Activated T-helper 1 cell treated with Interleukin-2 at 50 U/mL for 16 hours (primary cell): ENCODE measurements around the gene EMID1.

Experiments used
- DNase-seq: peaks from one replicate; pipeline ENCODE4 v3.0.0-alpha.2; 2020; ENCODE audit warnings: low read depth

Gene EMID1

GRCh38 chr22:29205594-29206371 is at the start of gene EMID1:
TSS of gene EMID1 (plus strand) at chr22:29205896. CDS start at chr22:29206039, 143 bp downstream.
- no peak for DNase-seq

DNA sequence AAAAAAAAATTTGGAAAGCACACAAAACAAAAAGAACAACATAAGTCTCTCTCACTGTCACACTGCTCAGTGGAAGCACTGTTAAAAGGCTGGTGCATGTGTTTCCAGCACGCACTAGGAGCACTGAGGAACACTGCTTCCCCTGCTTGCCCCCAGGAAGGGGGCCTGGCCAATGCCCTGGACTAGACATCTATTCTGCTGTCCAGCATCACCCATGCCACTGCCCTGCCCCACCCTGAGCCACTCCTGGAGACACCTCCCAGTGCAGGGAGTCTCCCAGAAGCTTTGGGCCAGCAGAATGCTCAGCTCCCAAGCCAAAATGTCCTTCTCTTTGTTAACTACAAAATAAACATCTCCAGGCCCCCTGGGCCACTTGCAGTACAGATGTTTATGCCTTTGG is 49.7 kb upstream of the EMID1 start:
- DNase-seq, result no peak

- DNase-seq, result no peak
These were observed 49.2 kb upstream of the EMID1 start for GRCh38 chr22:29156507-29156906.

DNA sequence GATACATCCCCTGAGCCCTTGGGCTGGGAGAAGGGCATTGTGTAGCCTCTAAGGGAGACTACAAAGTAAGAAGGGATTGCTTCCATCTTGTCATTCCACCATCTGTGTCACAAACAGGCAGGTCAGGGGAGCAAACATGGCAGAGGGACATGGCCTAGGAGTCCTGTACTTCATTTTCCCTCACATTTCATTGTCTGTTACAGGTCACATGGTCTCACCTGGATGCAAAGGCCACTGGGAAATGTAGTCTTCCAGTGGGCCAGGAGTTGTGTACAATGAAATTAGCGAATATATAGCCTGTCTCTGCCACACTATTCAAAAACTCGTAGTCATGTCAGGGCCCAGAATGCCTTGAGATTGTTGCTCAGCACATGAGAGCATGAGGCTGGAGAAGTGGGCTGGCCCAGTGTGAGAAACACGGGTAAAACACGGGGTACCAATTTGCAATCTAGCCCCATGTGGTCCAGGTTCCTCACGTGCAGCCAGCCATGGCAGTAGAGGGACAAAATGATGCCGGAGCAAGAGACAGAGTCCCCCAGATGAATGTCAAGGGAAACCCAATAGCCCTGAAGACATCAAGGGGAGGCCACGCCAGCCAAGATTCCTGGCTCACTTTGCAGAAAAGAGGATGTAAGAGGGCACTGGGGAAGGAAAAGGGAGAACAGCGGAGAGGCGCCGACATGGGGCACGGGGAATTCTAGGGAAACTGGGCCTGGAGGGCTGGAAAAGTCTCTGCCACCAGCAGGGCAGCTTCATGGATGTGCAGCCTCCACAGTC is 47.7 kb upstream of the EMID1 start:
- no peak for DNase-seq

DNA sequence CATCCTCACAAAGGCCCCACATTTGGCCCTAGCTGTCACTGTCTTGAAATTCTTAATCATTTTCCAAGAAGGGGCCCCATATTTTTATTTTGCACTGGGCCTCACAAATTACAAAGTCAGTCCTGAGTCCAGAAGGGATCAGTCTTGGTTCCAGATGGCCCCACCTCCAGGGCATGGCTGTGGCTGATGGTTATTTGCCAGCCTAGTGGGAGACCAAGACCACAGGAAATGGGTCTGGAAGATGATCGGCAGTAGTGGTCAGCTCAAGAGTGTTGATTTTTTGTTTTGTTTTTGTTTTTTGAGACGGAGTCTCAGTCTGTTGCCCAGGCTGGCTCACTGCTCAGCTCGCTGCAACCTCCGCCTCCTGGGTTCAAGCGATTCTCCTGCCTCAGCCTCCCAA is 47.1 kb upstream of the EMID1 start:
- no peak for DNase-seq

- DNase-seq, result no peak
These were observed 41.9 kb upstream of the EMID1 start for GRCh38 chr22:29163808-29164207.

DNA sequence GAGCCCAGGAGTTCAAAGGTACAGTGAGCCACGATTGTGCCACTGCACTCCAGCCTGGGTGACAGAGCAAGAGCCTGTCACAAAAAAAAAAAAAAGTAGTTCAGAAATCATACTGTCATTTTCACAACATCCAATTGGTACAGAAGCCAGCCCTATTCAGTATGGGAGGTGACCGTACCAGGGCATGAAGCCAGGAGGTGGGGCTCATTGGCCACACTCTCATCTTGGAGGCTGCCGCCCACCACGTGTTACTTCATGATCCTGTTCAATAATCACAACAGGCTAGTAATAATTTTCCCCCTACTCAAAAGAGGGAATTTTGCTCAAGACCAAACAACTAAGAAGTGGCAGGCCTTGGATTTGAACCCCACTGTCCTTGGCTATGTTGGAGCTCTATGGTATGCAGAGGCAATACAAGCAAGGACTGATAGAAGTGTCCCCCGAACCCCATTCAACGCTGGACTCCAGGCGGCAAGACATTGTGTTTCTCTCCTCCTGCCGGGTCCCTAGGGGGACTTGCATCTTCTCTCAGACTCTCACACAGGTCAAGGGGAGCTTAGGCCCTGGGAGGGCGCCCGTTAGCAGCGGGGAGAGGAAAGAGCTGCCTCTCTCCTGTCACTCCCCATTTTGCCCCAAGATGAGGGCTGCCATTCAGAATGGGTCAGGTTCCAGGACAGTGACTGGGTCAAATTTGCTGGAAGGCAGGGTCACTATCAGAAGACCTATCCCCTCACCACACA is 40.2 kb upstream of the EMID1 start:
- DNase-seq, result no peak

DNA sequence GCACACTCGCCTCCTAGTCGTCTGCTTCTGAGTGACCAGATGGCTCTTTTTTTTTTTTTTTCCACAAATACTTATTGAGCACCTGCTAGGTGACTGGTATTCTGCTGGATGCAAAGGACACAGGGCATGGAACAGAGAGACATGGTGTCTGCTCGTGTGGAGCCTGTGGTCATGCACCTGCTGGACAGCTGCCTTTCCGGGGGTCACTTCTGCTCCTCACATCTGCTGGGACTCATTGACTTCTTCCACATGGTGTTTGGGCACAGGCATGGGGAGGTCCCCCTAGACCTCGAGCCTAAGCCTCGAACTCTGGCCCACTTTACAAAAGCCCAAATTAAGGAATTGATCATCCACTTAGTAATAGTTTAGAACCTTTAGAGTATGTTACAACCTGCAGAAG is 39.5 kb upstream of the EMID1 start:
- no peak for DNase-seq

DNA sequence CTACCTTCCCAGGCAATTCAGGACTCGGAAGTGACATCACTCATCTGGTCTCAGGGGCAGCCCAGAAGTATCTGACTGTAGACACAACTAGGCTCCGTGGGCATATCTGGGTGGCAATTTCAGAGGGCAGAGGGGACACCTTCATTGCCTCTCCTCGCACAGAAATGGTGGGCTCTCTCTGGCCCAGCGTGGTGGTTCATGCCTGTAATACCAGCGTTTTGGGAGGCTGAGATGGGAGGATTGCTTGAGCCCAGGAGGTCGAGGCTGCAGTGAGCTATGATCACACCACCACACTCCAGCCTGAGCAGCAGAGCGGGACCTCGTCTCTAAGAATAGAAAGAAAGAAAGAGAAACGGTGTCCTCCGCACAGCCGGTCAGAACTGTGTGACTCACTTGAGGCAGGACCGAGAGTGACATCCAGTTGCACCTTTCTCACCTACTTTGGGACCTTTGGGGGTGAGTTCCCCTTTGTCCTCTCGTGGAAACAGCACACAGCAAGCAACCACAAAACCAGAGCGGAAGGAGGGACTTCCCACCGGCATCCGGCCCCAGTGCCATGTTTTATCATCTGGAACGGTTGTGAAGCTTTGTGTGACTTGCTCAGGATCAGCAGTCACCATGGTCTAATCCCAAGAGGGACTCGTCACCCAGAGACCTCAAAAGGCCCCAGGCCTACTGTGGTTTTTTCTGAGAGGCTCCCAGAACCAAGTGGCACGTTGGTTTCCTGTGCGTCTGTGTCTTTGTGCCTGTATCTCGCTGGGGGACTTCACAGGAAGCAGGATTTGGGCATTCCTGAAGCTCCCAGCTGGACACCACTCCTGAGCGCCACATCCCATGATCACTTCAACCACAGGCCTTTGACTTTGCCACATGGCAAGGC is 38.4 kb upstream of the EMID1 start:
- no peak for DNase-seq

DNA sequence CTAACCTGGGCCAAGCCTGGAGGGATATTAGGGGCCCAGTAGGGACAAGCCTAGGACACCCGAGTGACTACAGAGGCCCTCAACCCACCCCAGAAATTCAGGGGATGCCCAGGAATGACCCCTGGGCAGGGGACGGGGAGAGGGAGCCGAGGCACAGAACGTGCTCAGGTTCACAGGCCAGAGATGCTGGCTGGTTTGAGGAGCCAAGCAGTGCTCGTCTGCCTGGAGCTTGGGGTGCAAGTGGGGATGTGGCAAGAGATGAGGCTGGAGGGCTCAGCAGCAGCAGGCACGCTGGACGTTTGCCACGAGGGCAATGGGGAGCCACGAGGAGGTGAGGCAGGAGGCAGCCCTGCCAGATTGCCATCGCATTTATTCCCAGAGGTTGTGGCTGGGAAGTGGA is 34.0 kb upstream of the EMID1 start:
- DNase-seq, result no peak

DNA sequence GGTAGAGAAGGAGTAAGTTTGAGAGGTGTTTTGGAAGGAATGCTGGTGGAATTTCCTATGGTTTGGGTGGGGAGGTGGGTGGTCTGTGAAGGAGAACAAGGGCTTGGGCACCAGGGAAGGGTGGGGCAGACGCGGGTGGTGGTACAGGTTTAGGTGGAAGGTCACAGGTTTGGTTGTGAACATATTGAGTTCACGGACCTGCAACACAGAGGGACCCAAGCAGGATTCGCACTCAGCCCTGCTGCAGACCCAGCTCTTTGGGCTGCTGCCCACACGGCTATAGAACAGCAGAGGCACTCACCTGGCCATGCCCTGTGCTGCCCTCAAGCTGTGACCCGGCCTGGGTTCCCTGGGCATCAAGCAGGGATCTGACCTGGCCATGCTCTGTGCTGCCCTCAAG is 33.5 kb upstream of the EMID1 start:
- no peak for DNase-seq

DNA sequence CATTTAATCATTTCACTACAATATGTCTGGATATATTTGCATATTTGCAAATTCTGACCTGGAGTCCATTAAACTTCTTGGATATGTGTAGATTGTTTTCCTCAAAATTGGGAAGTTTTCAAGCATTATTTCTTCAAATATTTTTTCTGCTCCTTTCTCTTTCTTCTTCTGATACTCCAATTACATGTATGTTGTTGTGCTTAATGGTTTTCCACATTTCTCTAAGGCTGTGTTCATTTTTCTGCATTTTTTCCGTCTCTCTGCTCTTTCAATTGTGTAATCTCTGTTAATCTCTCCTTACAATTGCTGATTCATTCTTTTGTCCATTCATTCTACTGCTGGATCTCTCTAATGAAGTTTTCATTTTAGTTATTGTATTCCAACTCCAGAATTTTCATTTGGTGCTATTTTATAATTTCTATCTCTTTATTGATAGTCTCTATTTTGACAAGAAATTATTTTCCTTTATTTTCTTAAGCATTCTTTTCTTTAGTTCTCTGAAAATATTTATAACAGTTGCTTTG is 30.3 kb upstream of the EMID1 start:
- DNase-seq, result no peak

- DNase-seq, result no peak
These were observed 21.5 kb upstream of the EMID1 start for GRCh38 chr22:29183971-29184848.

- no peak for DNase-seq
These were observed 20.7 kb upstream of the EMID1 start for GRCh38 chr22:29184849-29185490.

DNA sequence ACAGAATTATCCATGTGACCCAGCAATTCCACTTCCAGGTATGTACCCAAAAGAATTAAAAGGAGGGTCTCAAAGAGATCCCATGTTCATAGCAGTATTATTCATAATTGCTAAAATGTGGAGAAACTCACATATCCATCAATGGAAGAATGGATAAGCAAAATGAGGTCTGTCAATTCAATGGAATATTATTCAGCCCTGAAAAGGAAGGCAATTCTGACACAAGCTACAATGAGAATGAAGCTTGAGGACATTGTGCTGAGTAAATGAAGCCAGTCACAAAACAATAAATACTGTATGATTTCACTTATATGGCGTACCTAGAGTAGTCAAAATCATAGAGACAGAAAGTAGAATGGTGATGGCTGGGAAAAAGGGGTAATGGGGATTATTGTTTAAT is 19.4 kb upstream of the EMID1 start:
- no peak for DNase-seq

DNA sequence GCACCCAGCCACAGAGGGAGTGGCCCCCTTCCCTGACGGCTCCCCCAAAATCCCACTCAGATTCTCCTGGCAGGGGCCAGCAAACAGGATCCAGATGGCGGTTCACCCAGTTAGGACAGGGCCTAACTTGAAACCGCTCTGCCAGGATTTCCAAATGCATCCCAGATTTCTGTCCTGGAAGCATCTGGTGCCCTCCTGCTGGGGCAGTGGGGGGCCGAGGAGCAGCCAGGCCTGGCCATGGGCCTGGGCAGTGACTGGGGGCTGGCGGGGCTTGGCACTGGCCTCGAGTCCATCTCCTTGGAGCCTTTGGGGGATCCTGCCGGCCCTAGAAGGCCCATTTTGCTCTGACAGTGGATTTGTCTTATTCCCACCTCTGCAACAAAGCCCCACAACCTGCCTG is 17.9 kb upstream of the EMID1 start:
- DNase-seq, result no peak

- DNase-seq, result no peak
These were observed 15.6 kb upstream of the EMID1 start for GRCh38 chr22:29190051-29190450.

DNA sequence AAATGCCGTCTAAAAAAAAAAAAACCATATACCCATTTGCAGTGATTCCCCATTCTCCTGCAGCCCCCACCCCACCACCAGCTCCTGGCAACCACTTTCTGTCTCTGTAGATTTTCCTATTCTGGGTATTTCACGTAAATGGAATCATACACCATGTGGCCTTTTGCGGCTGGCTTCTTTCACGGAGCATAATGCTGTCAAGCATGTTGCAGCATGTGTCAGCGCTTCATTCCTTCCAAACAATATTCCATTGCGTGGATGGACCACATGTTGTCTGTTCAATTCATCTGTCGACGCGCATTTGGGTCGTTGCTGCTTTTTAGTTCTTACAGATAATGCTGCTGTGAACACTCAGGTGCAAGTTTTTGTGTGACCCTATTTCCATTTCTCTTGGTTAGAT is 14.8 kb upstream of the EMID1 start:
- no peak for DNase-seq

DNA sequence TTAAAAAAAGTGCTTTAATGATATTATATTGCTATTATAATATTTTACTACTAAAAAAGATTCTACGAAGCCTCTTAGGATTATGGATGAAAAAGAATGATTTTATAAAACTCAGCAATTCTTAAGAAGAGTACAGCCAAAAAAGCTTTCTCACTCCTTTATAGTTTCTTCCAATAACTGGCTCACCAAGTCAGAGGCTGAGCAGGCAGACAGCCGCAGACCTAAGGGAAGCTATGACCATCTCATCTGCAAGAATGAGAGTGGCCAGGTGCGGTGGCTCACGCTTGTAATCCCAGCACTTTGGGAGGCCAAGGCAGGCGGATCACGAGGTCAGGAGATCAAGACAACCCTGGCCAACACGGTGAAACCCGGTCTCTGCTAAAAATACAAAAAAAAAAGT is 12.7 kb upstream of the EMID1 start:
- no peak for DNase-seq

DNA sequence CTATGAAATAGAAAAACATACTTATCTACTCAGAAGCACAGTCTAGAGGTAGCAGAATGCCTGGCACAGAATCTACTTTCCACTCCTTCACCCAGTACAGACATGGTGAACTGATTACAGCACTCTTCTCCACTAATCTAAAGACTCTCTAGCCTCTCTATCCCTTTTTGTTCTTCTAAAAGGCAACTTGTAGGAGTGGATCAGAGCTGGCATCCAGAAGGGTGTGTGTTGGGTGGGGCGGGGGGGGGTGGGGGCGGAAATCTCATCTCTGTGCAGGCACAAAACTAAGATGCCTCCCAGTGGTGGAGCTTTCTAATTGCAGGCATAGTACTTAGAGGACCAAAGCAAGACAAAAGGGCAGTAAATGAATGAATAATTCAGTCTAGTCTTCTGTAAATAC is 11.5 kb upstream of the EMID1 start:
- DNase-seq, result no peak
